HG02610 (cell line): ENCODE data around the gene MYO15B.

ENCODE experiments used
- ATAC-seq: cut with Tn5 transposase; IDR thresholded peaks from one replicate; pipeline ENCODE4 v1.9.1; 2021; ENCODE audit warnings: mild to moderate bottlenecking, moderate library complexity; ENCODE audit not compliant: unreplicated experiment

Gene MYO15B

DNA sequence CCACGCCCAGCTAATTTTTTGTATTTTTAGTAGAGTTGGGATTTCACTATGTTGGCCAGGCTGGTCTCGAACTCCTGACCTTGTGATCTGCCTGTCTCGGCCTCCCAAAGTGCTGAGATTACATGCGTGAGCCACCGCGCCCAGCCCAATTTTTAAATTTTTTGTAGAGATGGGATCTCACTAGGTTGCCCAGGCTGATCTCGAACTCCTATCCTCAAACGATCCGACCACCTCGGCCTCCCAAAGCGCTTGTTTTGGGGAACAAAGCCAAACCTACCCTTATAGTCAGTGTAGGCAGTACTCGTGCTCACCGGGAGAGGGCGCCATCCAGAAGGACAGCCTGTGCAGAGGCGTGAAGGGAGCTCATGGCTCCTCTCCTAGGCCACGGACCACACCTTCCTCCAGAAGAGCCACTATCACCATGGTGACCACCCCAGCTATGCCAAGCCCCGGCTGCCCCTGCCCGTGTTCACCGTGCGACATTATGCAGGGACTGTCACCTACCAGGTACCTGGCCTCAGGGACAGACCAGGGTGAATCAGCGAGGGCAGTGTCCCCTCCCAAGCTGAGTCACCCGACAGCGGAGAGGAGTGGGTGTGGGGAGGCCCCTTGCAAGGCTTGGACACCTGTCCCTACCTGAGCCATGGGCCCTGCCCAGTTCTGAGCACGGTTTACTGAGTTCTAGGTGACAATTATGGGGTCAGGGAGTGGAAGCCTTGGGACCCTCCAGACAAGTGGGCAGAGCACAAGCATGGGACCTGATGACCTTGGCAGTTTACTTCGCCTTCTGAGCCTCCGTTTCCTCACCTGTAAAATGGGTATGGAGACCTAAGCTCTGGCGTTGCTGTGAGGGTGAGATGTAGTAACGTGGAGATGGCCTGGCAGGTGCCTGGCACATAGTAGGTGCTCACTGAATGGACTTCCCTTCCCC, 13.7 kb downstream of the MYO15B start:
- ATAC-seq, result no peak

DNA sequence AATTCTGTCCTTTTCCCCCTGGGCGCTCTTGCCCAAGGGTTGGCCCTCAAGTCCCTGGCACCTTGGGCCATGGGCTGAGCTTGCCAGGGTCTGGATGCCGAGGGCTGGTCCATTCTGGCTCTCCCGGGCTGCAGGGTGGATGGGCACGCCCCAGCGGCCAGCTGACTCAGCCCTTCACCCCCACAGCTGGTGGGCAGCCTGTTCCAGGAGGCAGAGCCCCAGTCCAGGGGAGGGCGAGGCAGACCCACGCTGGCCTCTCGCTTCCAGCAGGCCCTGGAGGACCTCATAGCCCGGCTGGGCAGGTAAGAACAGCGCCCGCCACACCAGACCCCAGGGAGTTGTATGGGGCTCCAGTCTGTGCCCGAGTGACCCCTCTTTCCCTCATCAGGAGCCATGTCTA, 15.0 kb downstream of the MYO15B start:
- ATAC-seq, result no peak

DNA sequence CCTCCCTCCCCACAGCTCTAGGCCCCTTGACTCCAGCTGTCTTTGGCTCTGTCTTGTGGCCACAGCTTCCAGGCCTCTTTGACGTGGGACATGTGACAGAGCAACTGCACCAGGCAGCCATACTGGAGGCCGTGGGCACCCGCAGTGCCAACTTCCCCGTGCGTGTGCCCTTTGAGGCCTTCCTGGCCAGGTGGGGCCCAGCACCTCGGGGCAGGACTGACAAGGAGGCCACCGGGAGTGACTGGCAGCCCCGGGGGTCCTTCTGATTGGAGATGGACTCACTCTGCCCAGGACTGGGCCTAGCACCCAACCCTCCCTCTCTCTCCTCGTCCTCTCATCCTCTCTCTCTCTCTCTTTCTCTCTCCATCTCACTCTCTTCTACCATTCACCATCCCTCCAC, 15.5 kb downstream of the MYO15B start:
- no peak for ATAC-seq

DNA sequence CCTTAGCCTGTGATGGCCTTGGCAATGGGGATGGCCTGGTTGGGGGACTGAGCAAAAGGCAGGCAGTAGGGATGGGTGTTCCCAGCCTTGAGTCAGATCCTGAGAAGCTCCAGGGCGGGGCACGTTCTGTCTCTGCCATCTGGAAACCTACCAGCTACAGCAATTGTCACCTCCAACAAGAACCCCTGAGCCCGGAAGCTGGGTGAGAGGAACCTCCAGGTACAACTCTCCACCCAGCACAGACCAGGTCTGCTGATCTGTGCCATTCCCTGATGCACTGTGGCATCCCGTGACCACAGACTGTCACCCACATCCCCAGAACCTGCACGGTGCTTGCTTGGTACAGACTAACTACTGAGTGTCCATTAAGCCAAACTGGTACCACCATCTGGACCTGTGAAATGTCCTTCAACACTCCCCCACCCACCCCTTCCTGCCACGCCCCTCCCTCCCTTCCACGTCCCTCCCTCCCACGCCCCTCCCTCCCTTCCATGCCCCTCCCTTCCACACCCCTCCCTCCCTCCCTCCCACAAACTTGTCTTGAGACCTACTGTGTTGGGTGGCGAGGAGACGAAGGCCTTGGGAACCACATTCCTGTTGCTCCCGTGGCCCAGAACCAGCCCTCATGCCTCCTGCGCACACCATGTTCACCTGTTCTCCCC, 16.6 kb downstream of the MYO15B start:
- no peak for ATAC-seq

DNA sequence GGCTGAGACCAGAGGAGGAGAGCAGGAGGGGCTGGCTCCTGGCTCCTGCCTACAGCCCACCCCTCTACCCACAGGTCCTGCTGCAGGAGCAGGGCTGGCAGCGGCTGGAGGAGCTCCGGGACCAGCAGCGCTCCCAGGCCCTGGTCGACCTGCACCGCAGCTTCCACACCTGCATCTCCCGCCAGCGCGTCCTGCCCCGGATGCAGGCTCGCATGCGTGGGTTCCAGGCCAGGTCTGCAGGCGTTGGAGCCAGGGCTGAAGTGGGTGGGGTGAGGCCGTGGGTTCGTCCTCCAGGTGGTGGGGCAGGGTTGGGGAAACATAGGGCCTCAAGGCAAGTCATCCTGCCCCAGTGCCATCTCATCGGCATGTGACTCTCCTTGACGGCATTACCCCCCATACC, 18.2 kb downstream of the MYO15B start:
- no peak for ATAC-seq

DNA sequence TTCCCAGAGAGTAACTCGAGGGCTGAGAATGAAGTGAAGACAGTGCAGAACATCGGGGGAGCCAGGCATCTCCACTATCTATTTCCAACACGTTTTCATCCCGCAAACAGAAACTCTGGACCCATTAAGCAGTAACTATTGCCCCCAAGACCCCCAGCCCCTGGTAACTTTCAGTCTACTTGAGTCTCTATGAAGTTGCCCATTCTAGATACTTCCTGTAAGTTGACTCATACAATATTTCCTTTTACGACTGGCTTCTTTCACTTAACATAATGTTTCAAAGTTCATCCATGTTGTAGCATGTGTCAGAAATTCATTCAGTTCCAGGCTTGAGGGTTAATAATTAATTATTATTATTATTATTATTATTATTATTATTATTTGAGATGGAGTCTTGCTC, 19.5 kb downstream of the MYO15B start:
- ATAC-seq, result no peak

DNA sequence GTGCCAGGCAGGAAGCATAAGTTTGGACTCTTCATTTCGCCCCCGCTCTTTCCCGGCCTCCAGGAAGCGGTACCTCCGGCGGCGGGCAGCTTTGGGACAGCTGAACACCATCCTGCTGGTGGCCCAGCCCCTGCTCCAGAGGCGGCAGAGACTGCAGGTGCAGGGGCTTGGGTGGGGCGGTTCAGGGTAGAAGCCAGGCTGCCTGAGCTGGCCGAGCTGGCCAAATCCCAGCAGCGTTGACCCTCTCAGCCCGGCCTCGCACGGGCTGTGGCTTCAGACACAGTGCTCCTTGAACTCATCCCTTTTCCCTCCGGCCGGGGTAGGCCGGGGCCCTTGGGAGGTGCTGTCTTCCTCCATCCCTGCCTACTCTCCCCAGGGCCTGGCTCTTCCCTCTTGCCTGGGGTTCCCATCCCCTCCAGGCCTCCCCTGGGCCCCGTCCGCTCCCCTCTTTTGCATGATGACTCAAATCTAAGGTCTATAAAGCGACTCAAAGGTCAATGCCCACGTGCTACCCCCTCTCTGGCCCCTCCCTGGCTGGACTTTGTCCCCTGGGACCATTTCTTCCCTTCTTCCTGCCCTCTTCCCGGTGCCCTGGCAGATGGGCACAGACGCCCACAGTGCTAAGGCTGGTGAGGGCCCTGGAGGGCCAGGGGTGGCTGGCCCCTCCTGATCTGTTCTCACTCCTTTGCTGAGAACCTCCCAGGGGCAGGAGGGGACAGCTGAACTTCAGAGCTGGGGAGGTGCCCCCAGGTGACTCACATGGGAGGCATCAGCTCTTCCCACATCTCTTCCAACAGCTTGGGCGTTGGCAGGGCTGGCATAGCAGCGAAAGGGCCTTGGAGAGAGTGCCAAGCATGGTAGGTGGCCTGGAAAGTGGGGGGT, 22.7 kb downstream of the MYO15B start:
- no peak for ATAC-seq

DNA sequence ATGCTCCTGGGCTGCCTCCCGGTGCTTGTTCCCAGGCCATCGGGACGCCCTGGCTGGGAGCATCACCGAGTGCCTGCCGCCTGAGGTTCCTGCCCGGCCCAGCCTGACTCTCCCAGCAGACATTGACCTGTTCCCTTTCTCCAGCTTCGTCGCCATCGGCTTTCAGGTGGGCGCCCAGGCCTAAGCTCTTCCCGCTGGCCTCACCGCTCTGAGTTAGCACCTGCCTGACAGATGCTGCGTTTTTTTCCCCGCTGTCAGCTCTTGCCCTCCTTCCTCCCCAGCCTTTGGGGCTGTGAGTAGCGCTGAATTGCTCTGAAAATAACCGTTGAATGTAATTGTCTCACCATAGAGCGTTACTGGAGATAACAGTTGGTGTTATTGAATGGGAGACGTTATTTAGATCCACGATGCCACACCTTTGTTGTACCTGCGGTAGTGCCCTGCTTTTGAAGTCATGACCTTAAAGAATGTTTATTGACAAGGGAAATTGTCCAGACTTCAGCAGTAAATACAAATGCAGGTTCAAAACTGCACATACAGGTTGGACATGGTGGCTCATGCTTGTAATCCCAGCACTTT, 24.3 kb downstream of the MYO15B start:
- ATAC-seq, result no peak

DNA sequence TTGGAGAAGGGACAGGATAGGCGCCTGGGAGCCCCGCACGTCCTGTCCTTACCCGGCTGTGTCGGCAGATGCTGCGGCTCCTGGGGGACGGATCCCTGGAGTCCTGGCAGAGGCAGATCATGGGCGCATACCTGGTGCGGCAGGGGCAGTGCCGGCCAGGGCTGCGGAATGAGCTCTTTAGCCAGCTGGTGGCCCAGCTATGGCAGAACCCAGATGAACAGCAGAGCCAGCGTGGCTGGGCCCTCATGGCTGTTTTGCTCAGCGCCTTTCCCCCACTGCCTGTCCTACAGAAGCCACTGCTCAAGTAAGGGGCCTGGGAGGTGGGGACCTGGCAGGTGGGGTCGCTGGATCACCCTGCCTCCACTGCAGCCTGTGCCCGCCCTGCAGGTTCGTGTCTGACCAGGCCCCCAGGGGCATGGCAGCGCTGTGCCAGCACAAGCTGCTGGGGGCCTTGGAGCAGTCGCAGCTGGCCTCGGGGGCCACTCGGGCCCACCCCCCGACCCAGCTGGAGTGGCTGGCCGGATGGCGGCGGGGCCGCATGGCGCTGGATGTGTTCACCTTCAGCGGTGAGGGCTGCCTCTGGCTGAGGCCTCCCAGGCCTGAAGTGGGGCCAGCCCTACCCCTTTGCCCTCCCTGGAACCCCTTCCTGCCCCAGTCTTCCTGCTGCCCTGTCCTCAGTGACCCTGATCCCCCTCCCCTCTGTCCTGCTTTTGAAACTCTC, 25.5 kb downstream of the MYO15B start:
- no peak for ATAC-seq

DNA sequence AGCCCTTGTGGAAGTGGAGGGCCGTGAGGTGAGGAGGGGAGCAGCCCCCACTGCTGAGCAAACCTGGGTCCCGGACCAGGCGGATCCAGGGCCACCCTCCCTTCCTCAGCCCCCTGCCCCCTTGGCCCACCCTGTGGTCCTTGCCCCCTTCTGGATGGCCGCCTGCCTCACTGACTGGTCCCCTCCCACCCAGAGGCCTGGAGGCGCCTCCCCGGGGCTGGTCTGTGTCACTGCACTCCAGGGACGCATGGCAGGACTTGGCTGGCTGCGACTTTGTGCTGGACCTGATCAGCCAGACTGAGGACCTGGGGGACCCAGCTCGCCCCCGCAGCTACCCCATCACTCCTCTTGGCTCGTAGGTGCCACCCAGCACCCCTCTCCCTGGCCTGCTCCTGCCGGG, 26.4 kb downstream of the MYO15B start:
- ATAC-seq, result no peak

DNA sequence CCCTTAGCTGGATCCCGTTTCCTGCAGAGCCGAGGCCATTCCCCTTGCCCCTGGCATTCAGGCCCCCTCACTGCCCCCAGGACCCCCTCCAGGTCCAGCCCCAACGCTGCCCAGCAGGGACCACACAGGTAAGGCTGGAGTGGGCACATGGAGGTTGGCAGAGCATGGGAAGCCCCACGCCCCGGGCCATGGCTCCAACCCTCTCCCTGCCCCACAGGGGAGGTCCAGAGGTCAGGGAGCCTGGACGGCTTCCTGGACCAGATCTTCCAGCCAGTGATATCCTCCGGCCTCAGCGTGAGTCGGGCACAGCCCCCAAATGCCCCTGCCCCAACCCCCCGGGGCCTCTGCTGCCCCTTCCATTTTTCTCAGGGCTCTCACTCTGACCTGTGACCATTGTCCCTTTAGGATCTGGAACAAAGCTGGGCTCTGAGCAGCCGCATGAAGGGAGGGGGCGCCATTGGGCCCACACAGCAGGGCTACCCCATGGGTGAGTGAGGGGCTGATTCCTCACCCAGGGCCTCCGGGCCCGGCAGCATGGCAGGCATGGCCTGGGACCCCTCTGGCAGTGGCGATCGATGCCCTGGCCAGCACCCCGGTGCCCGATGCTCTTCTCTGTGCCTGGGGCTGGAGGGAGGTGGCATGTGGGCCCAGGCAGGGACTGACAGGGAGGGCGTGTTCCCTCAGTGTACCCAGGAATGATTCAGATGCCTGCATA, 27.1 kb downstream of the MYO15B start:
- ATAC-seq, result no peak

DNA sequence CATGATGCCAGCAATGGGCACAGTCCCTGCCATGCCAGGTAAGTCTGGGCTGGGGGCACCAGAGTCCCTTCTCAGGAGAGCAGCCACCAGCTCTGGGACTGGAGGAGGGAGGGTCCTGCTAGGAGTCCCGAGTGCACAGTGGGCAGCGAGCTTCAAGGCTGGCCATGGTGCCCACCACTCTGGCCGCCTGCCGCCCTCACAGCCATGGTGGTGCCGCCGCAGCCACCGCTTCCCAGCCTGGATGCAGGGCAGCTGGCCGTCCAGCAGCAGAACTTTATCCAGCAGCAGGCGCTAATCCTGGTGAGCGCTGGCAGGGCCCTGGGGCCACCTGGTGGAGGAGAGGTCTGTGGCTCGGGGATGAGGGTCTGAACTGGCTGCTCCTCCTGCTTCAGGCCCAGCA, 27.7 kb downstream of the MYO15B start:
- no peak for ATAC-seq

DNA sequence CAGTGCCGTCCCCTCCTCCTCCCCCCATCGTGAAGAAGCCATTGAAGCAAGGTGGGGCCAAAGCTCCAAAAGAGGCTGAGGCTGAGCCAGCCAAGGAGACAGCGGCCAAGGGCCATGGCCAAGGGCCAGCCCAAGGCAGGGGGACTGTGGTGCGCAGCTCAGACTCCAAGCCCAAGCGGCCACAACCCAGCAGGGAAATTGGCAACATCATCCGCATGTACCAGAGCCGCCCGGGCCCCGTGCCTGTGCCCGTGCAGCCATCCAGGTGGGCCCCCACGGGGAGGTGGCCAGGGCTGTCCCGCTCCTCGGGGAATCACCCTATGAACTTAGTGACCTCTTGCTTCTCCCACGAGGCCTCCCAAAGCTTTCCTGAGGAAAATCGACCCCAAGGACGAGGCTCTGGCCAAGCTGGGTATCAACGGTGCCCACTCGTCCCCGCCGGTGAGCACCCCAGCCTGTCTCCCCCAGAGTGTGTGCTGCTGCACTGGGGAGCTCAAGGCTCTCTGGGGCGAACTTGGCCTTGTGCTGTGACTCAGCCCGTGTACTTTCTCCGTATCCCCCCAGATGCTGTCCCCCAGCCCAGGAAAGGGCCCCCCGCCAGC, 29.0 kb downstream of the MYO15B start:
- no peak for ATAC-seq

DNA sequence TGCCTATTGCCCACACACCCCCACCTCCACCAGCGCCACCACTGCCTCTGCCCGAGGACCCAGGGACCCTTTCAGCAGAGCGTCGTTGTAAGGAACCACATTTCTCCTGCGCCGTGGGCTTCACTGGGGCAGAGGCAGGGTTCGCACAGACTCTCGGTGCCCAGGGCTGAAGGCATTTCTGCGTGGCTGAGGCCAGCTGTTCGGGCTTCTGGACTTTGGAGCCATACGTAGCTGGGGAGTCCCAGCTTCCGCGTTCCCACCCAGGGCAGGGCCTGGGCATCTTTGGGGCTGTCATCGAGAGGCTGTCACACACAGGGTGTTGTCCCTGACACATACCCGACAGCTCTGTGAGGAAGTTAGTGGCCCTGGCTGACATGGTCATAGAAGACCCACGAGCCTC, 29.6 kb downstream of the MYO15B start:
- ATAC-seq, result no peak

DNA sequence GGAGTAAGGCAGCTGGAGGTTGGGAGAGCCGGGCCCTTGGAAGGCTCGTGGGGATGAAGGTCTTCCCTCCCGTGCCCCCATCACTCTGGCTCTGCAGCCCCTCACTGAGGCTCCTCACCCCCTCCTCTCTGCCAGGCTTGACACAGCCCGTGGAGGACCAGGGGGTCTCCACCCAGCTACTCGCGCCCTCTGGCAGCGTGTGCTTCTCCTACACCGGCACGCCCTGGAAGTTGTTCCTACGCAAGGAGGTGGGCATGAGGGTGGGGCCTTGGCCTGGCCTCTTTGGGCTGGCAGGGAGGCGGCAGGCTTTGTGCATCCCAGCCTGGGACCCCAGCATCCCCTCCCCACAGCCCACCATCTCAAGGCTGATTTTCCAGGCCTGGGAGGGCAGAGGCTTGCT, 30.1 kb downstream of the MYO15B start:
- no peak for ATAC-seq

DNA sequence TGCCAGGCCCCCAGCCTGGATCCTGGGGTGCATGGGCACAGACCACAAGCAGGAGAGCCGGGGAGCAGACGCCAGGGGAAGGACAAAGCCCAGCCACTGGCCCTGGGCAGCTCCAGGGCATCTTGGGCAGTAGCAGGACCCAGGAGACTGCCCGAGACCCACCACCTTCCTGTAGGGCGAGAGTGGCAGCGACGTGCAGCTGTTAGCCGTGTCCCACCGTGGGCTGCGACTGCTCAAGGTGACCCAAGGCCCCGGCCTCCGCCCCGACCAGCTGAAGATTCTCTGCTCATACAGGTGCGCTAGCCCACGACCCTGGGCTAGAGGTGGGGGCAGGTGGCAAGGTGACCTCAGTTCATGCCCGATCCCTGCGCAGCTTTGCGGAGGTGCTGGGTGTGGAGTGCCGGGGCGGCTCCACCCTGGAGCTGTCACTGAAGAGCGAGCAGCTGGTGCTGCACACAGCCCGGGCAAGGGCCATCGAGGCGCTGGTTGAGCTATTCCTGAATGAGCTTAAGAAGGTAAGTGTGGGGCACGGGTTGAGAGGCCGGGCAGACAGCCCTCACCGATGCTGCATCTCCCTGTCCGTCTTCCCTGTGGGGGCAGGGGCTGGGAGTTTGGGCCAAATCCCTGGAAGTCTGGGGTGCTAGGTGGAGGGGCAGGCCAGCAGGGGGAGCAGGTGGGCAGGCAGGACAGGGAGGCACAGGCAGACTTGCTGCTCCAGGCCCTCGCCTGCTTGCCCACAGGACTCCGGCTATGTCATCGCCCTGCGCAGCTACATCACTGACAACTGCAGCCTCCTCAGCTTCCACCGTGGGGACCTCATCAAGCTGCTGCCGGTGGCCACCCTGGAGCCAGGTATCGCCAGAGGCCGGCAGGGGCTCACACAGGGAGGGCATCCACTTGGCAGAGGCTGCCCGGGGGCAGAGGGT, 32.2 kb downstream of the MYO15B start:
- no peak for ATAC-seq

DNA sequence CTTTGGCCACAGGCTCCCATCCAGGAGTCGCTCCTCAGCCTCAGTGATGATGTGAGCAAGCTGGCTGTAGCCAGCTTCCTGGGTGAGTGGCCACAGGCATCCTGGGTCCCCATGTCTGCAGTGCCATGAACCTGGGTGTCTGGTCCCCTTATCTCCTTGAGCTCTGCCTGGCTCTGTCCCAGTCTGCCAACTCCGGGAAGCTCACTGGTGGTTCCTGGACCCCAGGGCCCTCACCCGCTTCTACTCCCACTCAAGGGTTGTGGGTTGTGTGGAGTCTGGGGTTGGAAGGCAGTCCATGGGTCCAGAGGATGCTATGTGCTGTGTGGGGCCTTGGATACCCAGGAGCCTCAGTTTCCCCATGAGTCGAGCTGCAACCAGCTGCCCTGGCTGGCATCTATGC, 33.9 kb downstream of the MYO15B start:
- ATAC-seq, result no peak

DNA sequence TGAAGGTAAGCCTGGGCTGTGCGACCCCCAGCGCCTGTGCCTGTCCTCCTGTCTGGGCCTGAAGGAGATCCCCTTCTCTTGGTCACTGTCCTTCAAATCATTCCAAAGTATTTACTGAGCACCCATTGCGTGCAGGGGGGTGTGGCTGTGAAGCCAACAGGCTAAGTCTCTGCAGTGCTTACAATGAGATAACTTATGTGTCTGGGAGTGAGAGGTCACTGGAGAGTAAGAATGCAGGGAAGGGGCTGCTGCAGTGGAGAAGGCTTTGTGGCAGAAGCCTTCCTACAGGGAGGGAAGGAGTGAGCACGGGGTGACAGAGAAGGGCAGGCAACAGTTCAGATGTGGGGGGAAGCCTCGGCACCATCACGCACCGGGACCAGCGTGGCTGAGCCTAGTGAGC, 34.5 kb downstream of the MYO15B start:
- ATAC-seq, result no peak
